ENCODE data around the gene OCIAD2. TPM values are rescaled to one million over a fixed set of nuclear protein-coding genes. Genes with fewer than 3 reads are reported as not detected.
A peak's percentile ranks its signal among the peaks of the same experiment; 100 is the strongest.

The OCIAD2 gene
- total RNA-seq, 1 experiment from 2014 or later = 166 TPM

DNA sequence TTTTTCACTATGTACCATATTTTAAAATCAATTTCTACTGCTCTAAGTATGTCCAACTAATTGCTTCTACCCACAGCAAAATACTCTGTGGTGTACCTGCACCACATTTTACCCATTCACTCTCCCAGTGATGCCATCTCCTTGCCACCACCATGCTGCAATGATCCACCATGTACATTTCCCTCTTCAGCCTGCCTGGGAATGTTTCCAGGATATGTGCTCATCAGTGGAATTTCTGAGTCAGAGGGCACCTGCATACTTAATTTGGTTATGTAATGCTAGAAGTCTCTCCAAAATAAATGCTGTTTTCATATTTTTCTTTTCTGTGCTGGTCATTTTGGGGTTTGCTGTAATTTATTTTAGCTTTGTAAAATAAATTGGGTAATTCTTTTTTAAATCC is 33.2 kb upstream of the OCIAD2 start:
- TF ChIP-seq, protein P1, sequence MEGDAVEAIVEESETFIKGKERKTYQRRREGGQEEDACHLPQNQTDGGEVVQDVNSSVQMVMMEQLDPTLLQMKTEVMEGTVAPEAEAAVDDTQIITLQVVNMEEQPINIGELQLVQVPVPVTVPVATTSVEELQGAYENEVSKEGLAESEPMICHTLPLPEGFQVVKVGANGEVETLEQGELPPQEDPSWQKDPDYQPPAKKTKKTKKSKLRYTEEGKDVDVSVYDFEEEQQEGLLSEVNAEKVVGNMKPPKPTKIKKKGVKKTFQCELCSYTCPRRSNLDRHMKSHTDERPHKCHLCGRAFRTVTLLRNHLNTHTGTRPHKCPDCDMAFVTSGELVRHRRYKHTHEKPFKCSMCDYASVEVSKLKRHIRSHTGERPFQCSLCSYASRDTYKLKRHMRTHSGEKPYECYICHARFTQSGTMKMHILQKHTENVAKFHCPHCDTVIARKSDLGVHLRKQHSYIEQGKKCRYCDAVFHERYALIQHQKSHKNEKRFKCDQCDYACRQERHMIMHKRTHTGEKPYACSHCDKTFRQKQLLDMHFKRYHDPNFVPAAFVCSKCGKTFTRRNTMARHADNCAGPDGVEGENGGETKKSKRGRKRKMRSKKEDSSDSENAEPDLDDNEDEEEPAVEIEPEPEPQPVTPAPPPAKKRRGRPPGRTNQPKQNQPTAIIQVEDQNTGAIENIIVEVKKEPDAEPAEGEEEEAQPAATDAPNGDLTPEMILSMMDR (conservative IDR thresholded peaks at IDR 0.05; ENCODE audit: low read depth, low read length) = no peak
- no peak for TF ChIP-seq EZH2 (IDR thresholded peaks at IDR 0.05; ENCODE audit: borderline replicate concordance, low read depth, low read length, poor library complexity, severe bottlenecking)
- ChIA-PET CTCF (no interaction called here), POLR2A (ENCODE audit: low non-redundant PET) (no interaction called here)
- no peaks in the 10 kb centered on the region for H3K36me3 ChIP-seq (ENCODE audit: insufficient read depth, low read length, poor library complexity, severe bottlenecking)
- no peaks in the 10 kb centered on the region for H3K4me1 ChIP-seq (ENCODE audit: insufficient read depth, low read length, poor library complexity, severe bottlenecking)
- H3K27ac ChIP-seq (ENCODE audit: low read depth, low read length, poor library complexity, severe bottlenecking) = no peak overlapping the region
- DNase-seq (ENCODE audit: low spot score) = peak; percentile 58
- intact Hi-C loops (cut with micrococcal nuclease; ENCODE audit: unreplicated experiment) = no loop called here
- H3K9me3 ChIP-seq (ENCODE audit: low read depth, low read length, poor library complexity, severe bottlenecking) = peaks cover 4% of the 10 kb centered on the region
- H3K4me3 ChIP-seq (ENCODE audit: low read depth, low read length, poor library complexity, severe bottlenecking) = no peak overlapping the region
- H3K27me3 ChIP-seq (replicated peaks; ENCODE audit: insufficient read depth, low read depth, low read length, poor library complexity) = no peaks in the 10 kb centered on the region
- BruUV-seq (replicated peaks) = no TSS peak

DNA sequence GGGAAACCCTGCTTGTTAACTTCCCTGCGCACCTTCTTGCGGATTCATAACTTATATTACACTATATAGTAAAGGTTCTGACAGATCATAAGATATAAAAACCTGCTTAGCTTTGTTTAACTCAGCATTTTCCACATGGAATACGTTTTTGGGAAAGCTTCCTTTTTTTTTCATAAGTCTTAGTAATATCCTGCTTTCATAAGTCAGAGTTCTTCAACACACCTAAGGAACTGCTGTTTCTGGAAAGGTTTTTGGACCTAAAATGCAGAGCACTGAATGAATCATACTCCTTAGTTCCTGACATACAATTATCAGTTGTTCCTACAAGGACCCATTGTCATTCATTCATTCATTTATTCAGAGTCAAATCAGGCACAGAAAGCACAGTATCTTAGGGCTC is 32.3 kb upstream of the OCIAD2 start:
- ChIA-PET CTCF (no interaction called here), POLR2A (ENCODE audit: low non-redundant PET) (no interaction called here)
- TF ChIP-seq EZH2 (IDR thresholded peaks at IDR 0.05; ENCODE audit: borderline replicate concordance, low read depth, low read length, poor library complexity, severe bottlenecking) = no peak
- TF ChIP-seq, protein P1 (conservative IDR thresholded peaks at IDR 0.05; ENCODE audit: low read depth, low read length) = no peak
- H3K4me3 ChIP-seq (ENCODE audit: low read depth, low read length, poor library complexity, severe bottlenecking) = no peak overlapping the region
- H3K4me1 ChIP-seq (ENCODE audit: insufficient read depth, low read length, poor library complexity, severe bottlenecking) = no peaks in the 10 kb centered on the region
- BruUV-seq (replicated peaks) = no TSS peak
- peaks cover 4% of the 10 kb centered on the region for H3K9me3 ChIP-seq (ENCODE audit: low read depth, low read length, poor library complexity, severe bottlenecking)
- H3K27me3 ChIP-seq (replicated peaks; ENCODE audit: insufficient read depth, low read depth, low read length, poor library complexity) = no peaks in the 10 kb centered on the region
- no peak overlapping the region for H3K27ac ChIP-seq (ENCODE audit: low read depth, low read length, poor library complexity, severe bottlenecking)
- intact Hi-C loops (cut with micrococcal nuclease; ENCODE audit: unreplicated experiment) = no loop called here
- DNase-seq (ENCODE audit: low spot score) = no peak
- no peaks in the 10 kb centered on the region for H3K36me3 ChIP-seq (ENCODE audit: insufficient read depth, low read length, poor library complexity, severe bottlenecking)

DNA sequence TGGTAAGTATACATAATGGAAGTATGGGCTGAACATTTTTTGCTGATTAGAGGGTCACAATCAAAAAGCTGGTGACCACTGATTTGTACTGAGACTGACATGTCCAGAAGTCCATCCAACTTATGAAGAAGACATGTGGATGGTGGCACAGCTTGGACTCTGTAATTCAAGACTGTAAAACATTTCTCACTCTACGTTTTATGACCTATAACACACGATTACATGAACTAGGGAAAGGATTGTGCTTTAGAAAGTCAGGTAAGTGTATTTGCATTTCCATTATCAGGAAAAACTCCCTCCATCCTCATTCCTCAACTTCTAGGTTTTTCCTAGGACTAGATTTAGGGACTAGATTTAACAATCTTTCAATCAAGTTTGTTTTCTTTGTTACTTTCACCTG is 30.5 kb upstream of the OCIAD2 start:
- POLR2A ChIA-PET (ENCODE audit: low non-redundant PET) = no interaction called here
- H3K9me3 ChIP-seq (ENCODE audit: low read depth, low read length, poor library complexity, severe bottlenecking) = peaks cover 4% of the 10 kb centered on the region
- no peak for DNase-seq (ENCODE audit: low spot score)
- H3K4me3 ChIP-seq (ENCODE audit: low read depth, low read length, poor library complexity, severe bottlenecking) = no peak overlapping the region
- no peaks in the 10 kb centered on the region for H3K4me1 ChIP-seq (ENCODE audit: insufficient read depth, low read length, poor library complexity, severe bottlenecking)
- intact Hi-C loops (cut with micrococcal nuclease; ENCODE audit: unreplicated experiment) = no loop called here
- TF ChIP-seq, protein P1 (conservative IDR thresholded peaks at IDR 0.05; ENCODE audit: low read depth, low read length) = no peak
- no peak for TF ChIP-seq EZH2 (IDR thresholded peaks at IDR 0.05; ENCODE audit: borderline replicate concordance, low read depth, low read length, poor library complexity, severe bottlenecking)
- no TSS peak for BruUV-seq (replicated peaks)
- no peaks in the 10 kb centered on the region for H3K27me3 ChIP-seq (replicated peaks; ENCODE audit: insufficient read depth, low read depth, low read length, poor library complexity)
- CTCF ChIA-PET = no interaction called here
- no peak overlapping the region for H3K27ac ChIP-seq (ENCODE audit: low read depth, low read length, poor library complexity, severe bottlenecking)
- H3K36me3 ChIP-seq (ENCODE audit: insufficient read depth, low read length, poor library complexity, severe bottlenecking) = no peaks in the 10 kb centered on the region
